Measurements from ENCODE around the gene PLP2. TPM values are rescaled to one million over a fixed set of nuclear protein-coding genes. Genes with fewer than 3 reads are reported as not detected.
A peak's percentile ranks its signal among the peaks of the same experiment; 100 is the strongest.

PLP2 gene
- total RNA-seq, 1 experiment from 2014 or later, result 308 TPM

DNA sequence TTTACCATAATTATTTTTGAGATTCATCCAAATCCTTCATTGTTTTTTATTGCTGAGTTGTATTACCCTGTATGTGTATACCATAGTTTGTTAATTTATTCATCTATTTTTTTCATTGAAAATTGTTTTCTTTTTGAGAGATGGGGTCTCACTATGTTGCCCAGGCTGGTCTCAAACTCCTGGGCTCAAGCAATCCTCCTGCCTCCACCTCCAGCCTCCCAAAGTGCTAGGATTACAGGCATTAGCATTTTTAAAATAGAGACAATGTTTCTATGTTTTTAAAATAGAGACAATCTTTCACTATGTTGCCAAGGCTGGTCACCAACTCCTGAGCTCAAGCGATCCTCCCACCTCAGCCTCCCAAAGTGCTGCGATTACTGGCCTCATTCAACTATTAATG, 10.8 kb upstream of the PLP2 start:
- H3K36me3 Mint-ChIP-seq (ENCODE audit: insufficient read depth, unreplicated experiment), result peaks cover 5% of the 10 kb centered on the region
- H3K27ac Mint-ChIP-seq (ENCODE audit: low read depth, unreplicated experiment), result no peak overlapping the region
- DNase-seq (ENCODE audit: unreplicated experiment), result no peak
- TF ChIP-seq, protein P1, sequence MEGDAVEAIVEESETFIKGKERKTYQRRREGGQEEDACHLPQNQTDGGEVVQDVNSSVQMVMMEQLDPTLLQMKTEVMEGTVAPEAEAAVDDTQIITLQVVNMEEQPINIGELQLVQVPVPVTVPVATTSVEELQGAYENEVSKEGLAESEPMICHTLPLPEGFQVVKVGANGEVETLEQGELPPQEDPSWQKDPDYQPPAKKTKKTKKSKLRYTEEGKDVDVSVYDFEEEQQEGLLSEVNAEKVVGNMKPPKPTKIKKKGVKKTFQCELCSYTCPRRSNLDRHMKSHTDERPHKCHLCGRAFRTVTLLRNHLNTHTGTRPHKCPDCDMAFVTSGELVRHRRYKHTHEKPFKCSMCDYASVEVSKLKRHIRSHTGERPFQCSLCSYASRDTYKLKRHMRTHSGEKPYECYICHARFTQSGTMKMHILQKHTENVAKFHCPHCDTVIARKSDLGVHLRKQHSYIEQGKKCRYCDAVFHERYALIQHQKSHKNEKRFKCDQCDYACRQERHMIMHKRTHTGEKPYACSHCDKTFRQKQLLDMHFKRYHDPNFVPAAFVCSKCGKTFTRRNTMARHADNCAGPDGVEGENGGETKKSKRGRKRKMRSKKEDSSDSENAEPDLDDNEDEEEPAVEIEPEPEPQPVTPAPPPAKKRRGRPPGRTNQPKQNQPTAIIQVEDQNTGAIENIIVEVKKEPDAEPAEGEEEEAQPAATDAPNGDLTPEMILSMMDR (IDR thresholded peaks at IDR 0.05; ENCODE audit: unreplicated experiment), result no peak
- H3K4me1 Mint-ChIP-seq (ENCODE audit: insufficient read depth, unreplicated experiment), result peaks cover 7% of the 10 kb centered on the region
- intact Hi-C loops (cut with micrococcal nuclease), result no loop called here
- H3K9me3 Mint-ChIP-seq (ENCODE audit: unreplicated experiment), result no peaks in the 10 kb centered on the region
- CTCF ChIA-PET, result no interaction called here
- no TSS peak for BruUV-seq (replicated peaks)
- no peaks in the 10 kb centered on the region for H3K27me3 Mint-ChIP-seq (ENCODE audit: insufficient read depth, unreplicated experiment)
- no peak overlapping the region for H3K4me3 Mint-ChIP-seq (ENCODE audit: unreplicated experiment)
- POLR2A ChIA-PET, result no interaction called here

DNA sequence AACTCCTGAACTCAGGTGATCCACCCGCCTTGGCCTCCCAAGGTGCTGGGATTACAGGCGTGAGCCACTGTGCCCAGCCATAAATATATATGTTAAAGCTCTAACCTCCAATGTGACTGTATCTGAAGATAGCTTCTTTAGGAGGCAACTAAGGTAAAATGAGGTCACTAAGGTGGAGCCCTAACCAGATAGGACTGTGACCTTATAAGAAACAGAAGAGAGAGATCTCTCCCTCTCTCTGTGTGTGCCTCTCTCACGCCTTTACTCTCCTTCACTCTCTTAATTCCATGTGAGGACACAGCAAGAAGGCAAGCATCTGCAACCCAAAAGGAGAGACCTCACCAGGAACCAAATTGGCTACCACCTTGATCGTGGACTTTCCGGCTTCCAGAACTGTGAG, 10.1 kb upstream of the PLP2 start:
- no peaks in the 10 kb centered on the region for H3K27me3 Mint-ChIP-seq (ENCODE audit: insufficient read depth, unreplicated experiment)
- no peak overlapping the region for H3K4me3 Mint-ChIP-seq (ENCODE audit: unreplicated experiment)
- no peaks in the 10 kb centered on the region for H3K9me3 Mint-ChIP-seq (ENCODE audit: unreplicated experiment)
- CTCF ChIA-PET, result no interaction called here
- no peak overlapping the region for H3K27ac Mint-ChIP-seq (ENCODE audit: low read depth, unreplicated experiment)
- TF ChIP-seq, protein P1 (IDR thresholded peaks at IDR 0.05; ENCODE audit: unreplicated experiment), result no peak
- POLR2A ChIA-PET, result no interaction called here
- no TSS peak for BruUV-seq (replicated peaks)
- no peak for DNase-seq (ENCODE audit: unreplicated experiment)
- H3K36me3 Mint-ChIP-seq (ENCODE audit: insufficient read depth, unreplicated experiment), result no peaks in the 10 kb centered on the region
- intact Hi-C loops (cut with micrococcal nuclease), result no loop called here
- peaks cover 7% of the 10 kb centered on the region for H3K4me1 Mint-ChIP-seq (ENCODE audit: insufficient read depth, unreplicated experiment)

DNA sequence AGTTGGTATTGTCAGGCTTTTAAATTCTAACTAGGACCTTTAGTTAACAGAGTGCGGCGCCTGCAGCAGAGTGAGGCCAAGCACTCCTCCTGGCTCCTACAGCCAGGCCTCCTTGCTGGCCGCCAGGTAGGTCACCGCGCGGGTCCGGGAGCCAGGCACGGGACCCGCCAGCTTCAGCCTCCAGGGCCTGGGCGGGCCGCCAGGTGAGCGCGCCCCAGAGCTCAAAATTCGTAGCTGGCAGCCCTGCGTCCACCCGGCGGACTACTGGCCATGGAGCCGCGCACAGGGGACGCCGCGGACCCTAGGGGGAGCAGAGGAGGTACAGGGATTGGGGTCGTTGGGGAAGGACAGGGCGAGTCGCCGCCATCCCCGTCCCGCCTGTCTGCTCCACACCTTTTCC, 9.1 kb upstream of the PLP2 start, which contains the start of gene MAGIX:
MAGIX (plus strand) TSS at position 139 of the 400 bp plus-strand sequence; CDS start at position 271, 132 bp downstream.
- Mint-ChIP-seq H3K9me3 (ENCODE audit: unreplicated experiment) (no peaks in the 10 kb centered on the region), H3K27me3 (ENCODE audit: insufficient read depth, unreplicated experiment) (no peaks in the 10 kb centered on the region), H3K27ac (ENCODE audit: low read depth, unreplicated experiment) (peak within 1 kb of the TSS; percentile 61), H3K36me3 (ENCODE audit: insufficient read depth, unreplicated experiment) (no peaks in the 10 kb centered on the region), H3K4me3 (ENCODE audit: unreplicated experiment) (peak within 1 kb of the TSS; percentile 68), H3K4me1 (ENCODE audit: insufficient read depth, unreplicated experiment) (peaks cover 12% of the 10 kb centered on the region)
- CTCF ChIA-PET, result interaction anchor here (0.5 to 0.8 kb wide), 3 partner anchors 30 to 101 kb away, joined by 3 to 5 read pairs (median 4); no protein-coding TSS in a partner anchor
- BruUV-seq (replicated peaks), result no TSS peak
- TF ChIP-seq, protein P1 (IDR thresholded peaks at IDR 0.05; ENCODE audit: unreplicated experiment), result no peak
- no peak for DNase-seq (ENCODE audit: unreplicated experiment)
- intact Hi-C loops (cut with micrococcal nuclease), result no loop called here
- POLR2A ChIA-PET, result no interaction called here

DNA sequence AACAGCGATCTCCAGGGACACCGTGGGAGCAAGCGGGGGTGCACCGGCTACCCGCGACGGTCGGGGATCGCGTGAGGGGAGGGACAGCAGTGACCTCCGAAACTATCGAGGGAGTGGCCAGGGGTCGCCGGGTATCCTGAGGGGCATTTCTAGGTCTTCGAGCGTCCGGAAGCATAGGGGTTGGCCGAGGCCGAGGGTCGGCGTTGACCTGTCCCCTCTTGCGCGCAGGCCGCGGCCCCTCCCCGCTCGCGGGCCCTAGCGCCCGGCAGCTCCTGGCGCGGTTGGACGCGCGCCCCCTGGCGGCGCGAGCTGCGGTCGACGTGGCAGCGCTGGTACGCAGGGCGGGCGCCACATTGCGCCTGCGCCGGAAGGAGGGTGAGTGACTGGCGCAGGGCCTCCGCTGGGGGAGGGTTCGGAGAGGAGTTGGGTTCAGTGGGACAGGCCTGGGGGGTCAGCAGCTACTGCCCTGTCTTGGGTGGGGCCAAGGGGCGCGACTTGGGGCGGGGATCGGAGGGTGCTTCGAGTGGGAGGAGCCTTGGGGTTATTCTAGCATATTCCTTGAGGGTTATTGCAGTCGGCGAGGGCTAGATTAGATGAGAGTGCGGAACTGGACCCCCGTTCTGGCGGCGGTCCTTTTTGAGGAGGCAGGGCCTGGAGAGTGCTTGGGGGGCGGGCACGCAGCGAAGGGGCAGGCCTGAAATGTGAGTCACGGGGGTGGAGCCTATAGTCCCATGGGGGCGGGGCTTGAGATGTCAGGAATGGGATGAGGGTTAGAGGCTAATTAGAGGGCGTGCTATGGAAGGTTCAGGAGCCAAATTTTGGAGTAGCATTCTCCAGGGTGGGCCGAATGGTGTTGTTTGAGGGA, 7.9 kb upstream of the PLP2 start:
- no TSS peak for BruUV-seq (replicated peaks)
- TF ChIP-seq, protein P1 (IDR thresholded peaks at IDR 0.05; ENCODE audit: unreplicated experiment), result peak; percentile 53
- Mint-ChIP-seq H3K27ac (ENCODE audit: low read depth, unreplicated experiment) (peak overlapping the region; percentile 61), H3K4me3 (ENCODE audit: unreplicated experiment) (peak overlapping the region; percentile 68), H3K4me1 (ENCODE audit: insufficient read depth, unreplicated experiment) (peaks cover 13% of the 10 kb centered on the region), H3K27me3 (ENCODE audit: insufficient read depth, unreplicated experiment) (no peaks in the 10 kb centered on the region), H3K9me3 (ENCODE audit: unreplicated experiment) (no peaks in the 10 kb centered on the region), H3K36me3 (ENCODE audit: insufficient read depth, unreplicated experiment) (no peaks in the 10 kb centered on the region)
- peak; percentile 90 for DNase-seq (ENCODE audit: unreplicated experiment)
- POLR2A ChIA-PET, result interaction anchor here (0.6 to 1.0 kb wide), 4 partner anchors 27 to 206 kb away, joined by 3 to 5 read pairs (median 4); partner anchors contain the start of gene WDR45
- intact Hi-C loops (cut with micrococcal nuclease), result no loop called here
- CTCF ChIA-PET, result interaction anchor here (0.5 to 0.8 kb wide), 4 partner anchors 8 to 115 kb away, joined by 3 to 4 read pairs (median 3); no protein-coding TSS in a partner anchor

Data from MCF 10A (cell line).